Adrenal gland (tissue), 5 donors: ENCODE measurements around the gene ACTL10.

Experiments
- CTCF ChIP-seq, 6 experiments: fragments of 450-650 bp in 4 of 6; fragments of 200-600 bp in 2 of 6; sonication (generic) in 1 of 6; IDR thresholded peaks; 1 replicate in 5 of 6; 2 replicates in 1 of 6; pipeline versions ENCODE4 v1.5.1 to v1.8.0; 2016 to 2021; ENCODE audit warnings: antibody characterized with exemption in 6 of 6, mild to moderate bottlenecking in 2 of 6, moderate library complexity in 1 of 6
- POLR2A ChIP-seq, 2 donors: fragments of 450-650 bp; IDR thresholded peaks; one replicate each; pipeline ENCODE4 v1.6.1; 2017; ENCODE audit warnings: antibody characterized with exemption in 2 of 2, mild to moderate bottlenecking in 2 of 2, moderate library complexity in 1 of 2
- donor health status: DM: no; HTN: no; CAD: no.

GRCh38 chr20:33673410-33674293 lies 6.9 kb downstream of the ACTL10 start:
- TF ChIP-seq CTCF (IDR thresholded peaks at IDR 0.05), result no peak
- no peak for TF ChIP-seq POLR2A (IDR thresholded peaks at IDR 0.05)
